Measurements from ENCODE around the gene ALKBH6.

GRCh38 chr19:36051637-36052036 is 37.6 kb upstream of the ALKBH6 start:
- no peak for TF ChIP-seq EP300 (IDR thresholded peaks at IDR 0.05)
- no peak for TF ChIP-seq POLR2A (IDR thresholded peaks at IDR 0.05)
- no peak for TF ChIP-seq CTCF (IDR thresholded peaks at IDR 0.05)
- TF ChIP-seq POLR2AphosphoS5 (IDR thresholded peaks at IDR 0.05): no peak
